Cardiac septum (tissue), 1 donor: ENCODE data around the gene SULT2A1. TPM values are rescaled to one million over a fixed set of nuclear protein-coding genes. Genes with fewer than 3 reads are reported as not detected.
"Not testable (repeated sequence)": the region's sequence is repeated elsewhere in the genome, so short reads cannot be mapped to it uniquely, and the experiment has no call there.

Source experiments
- DNase-seq: peaks from one replicate; pipeline ENCODE4 v3.0.0-alpha.2; 2020; ENCODE audit warnings: low spot score
- intact Hi-C: fragments of 100-400 bp; cut with DNase I; formaldehyde crosslinking; loops from one replicate; pipeline ENCODE4 v1.14.0; 2022
- long read RNA-seq: library from polyadenylated mRNA; unstranded; transcript quantifications from one replicate; pipeline ENCODE4 v2.0.0, GENCODE V29; 2021
- total RNA-seq: library from RNA; stranded (reverse); fragmentation: NEBNext Ultra II Directional; extraction: Animal tissue kit (Norgen Biotek cat#: 25700); gene quantifications from one replicate; pipeline ENCODE4 v1.2.1, GENCODE V29; 2021
- donor health status: DM: no; HTN: no; CAD: no.

SULT2A1 gene
- total RNA-seq: not detected
- long read RNA-seq: 0 reads

- intact Hi-C loops: no loop called here
- no peak for DNase-seq
These were observed at the start of gene SULT2A1 for GRCh38 chr19:47886010-47886559. SULT2A1 (minus strand) TSS chr19:47886315; CDS start chr19:47886257, 58 bp downstream.

GRCh38 chr19:47928581-47928980 lies 42.5 kb upstream of the SULT2A1 start:
- DNase-seq, intact Hi-C loops: not testable (repeated sequence)

GRCh38 chr19:47920107-47920506 lies 34.0 kb upstream of the SULT2A1 start:
- DNase-seq, intact Hi-C loops: not testable (repeated sequence)

- intact Hi-C loops, DNase-seq: not testable (repeated sequence)
These were observed 24.1 kb upstream of the SULT2A1 start for GRCh38 chr19:47910191-47910590.

GRCh38 chr19:47909350-47909749 lies 23.2 kb upstream of the SULT2A1 start:
- intact Hi-C loops: not testable (repeated sequence)
- DNase-seq: peak; percentile 83

GRCh38 chr19:47901370-47901769 lies 15.3 kb upstream of the SULT2A1 start:
- DNase-seq: no peak
- intact Hi-C loops: no loop called here

GRCh38 chr19:47899335-47899734 lies 13.2 kb upstream of the SULT2A1 start:
- intact Hi-C loops: no loop called here

GRCh38 chr19:47897861-47898260 lies 11.7 kb upstream of the SULT2A1 start:
- intact Hi-C loops: no loop called here

More at GRCh38 chr19:47899335-47899734, 13.2 kb upstream of the SULT2A1 start:
- DNase-seq: no peak

GRCh38 chr19:47896773-47897172 lies 10.7 kb upstream of the SULT2A1 start:
- intact Hi-C loops: no loop called here
- no peak for DNase-seq

More at GRCh38 chr19:47897861-47898260, 11.7 kb upstream of the SULT2A1 start:
- no peak for DNase-seq

GRCh38 chr19:47896019-47896418 lies 9.9 kb upstream of the SULT2A1 start:
- no peak for DNase-seq
- intact Hi-C loops: no loop called here

GRCh38 chr19:47895165-47895782 lies 9.2 kb upstream of the SULT2A1 start:
- intact Hi-C loops: no loop called here
- no peak for DNase-seq

- intact Hi-C loops: no loop called here
- DNase-seq: no peak
These were observed 6.0 kb upstream of the SULT2A1 start for GRCh38 chr19:47891923-47892666.

GRCh38 chr19:47891622-47891922 lies 5.5 kb upstream of the SULT2A1 start:
- intact Hi-C loops: no loop called here

GRCh38 chr19:47890865-47891621 lies 4.9 kb upstream of the SULT2A1 start:
- DNase-seq: no peak
- intact Hi-C loops: no loop called here

More at GRCh38 chr19:47891622-47891922, 5.5 kb upstream of the SULT2A1 start:
- no peak for DNase-seq

GRCh38 chr19:47885067-47885463 lies 1.1 kb downstream of the SULT2A1 start:
- intact Hi-C loops: no loop called here
- no peak for DNase-seq

GRCh38 chr19:47882890-47883289 lies 3.2 kb downstream of the SULT2A1 start:
- intact Hi-C loops: no loop called here
- no peak for DNase-seq

- no peak for DNase-seq
- intact Hi-C loops: no loop called here
These were observed 4.4 kb downstream of the SULT2A1 start for GRCh38 chr19:47881757-47882156.

GRCh38 chr19:47879385-47879784 lies 6.7 kb downstream of the SULT2A1 start:
- intact Hi-C loops, DNase-seq: not testable (repeated sequence)

GRCh38 chr19:47878906-47879305 lies 7.2 kb downstream of the SULT2A1 start:
- intact Hi-C loops: no loop called here
- DNase-seq: no peak

GRCh38 chr19:47865166-47865565 lies 20.9 kb downstream of the SULT2A1 start:
- DNase-seq: peak; percentile 56
- intact Hi-C loops: loop anchor here (2.0 to 10.0 kb wide), 2 partner anchors 50 to 98 kb away; no protein-coding TSS in a partner anchor
